Measurements from ENCODE around the gene EBNA1BP2.
"Not testable (repeated sequence)": the region's sequence is repeated elsewhere in the genome, so short reads cannot be mapped to it uniquely, and the experiment has no call there.

EBNA1BP2 gene

DNA sequence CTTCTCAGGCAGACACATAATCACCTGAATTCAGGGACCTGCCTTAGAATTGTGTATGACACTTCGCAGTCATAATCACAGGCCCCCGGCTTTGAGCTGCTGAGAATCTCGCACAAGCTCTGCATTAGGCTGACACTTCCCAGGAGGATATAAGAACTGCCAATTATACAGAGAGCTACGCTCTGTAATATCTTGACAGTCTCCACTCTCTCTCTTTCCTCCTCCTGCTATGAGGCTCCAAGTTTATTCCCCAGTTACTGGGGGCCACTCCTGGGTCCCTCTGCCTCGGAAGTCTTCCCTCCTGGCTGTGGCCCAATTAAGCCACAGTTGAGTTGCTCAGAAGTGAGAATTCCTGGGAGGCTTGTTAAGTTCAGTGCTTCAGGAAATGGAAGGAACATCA is 42.7 kb downstream of the EBNA1BP2 start:
- TF ChIP-seq JUND (IDR thresholded peaks at IDR 0.05; ENCODE audit: low read depth) = no peak
- no peak for DNase-seq (ENCODE audit: low read depth in 1 of 2, low spot score in 1 of 2)
- in situ Hi-C loops (cut with HindIII; ENCODE audit: low pct_unique_long_range_greater_than_20kb, low sequenced_read_pairs) = no loop called here

DNA sequence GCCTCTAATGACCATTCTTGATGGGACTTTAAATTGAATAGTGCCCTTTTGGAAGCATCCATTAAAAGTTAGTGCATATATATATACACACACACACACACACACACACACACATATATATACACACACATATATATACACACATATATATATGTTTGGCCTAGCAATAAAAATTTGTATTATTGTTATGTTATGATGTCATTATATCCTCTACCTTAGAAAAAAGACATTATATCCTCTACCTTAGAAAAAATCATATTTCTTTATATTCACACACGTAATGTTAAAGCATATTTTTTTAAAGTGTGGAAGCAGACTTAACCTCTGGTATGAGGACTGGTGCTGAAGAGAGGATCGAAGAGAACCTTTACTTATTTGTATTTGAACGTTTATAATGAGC is 43.3 kb downstream of the EBNA1BP2 start:
- no peak for TF ChIP-seq JUND (IDR thresholded peaks at IDR 0.05; ENCODE audit: low read depth)
- in situ Hi-C loops (cut with HindIII; ENCODE audit: low pct_unique_long_range_greater_than_20kb, low sequenced_read_pairs) = no loop called here
- DNase-seq (ENCODE audit: low read depth in 1 of 2, low spot score in 1 of 2) = no peak

GRCh38 chr1:43123031-43123430 is 49.1 kb downstream of the EBNA1BP2 start:
- DNase-seq (ENCODE audit: low read depth in 1 of 2, low spot score in 1 of 2) = no peak
- in situ Hi-C loops (cut with HindIII; ENCODE audit: low pct_unique_long_range_greater_than_20kb, low sequenced_read_pairs) = no loop called here
- TF ChIP-seq JUND (IDR thresholded peaks at IDR 0.05; ENCODE audit: low read depth) = no peak

- in situ Hi-C loops (cut with HindIII; ENCODE audit: low pct_unique_long_range_greater_than_20kb, low sequenced_read_pairs) = no loop called here
- DNase-seq (ENCODE audit: low read depth in 1 of 2, low spot score in 1 of 2) = peak in 1 of 2 experiments; percentile 66
- TF ChIP-seq JUND (IDR thresholded peaks at IDR 0.05; ENCODE audit: low read depth) = no peak
These were observed 50.7 kb downstream of the EBNA1BP2 start for GRCh38 chr1:43121256-43121900.

GRCh38 chr1:43119928-43120586 is 52.0 kb downstream of the EBNA1BP2 start:
- peak in 1 of 2 experiments; percentile 54 for DNase-seq (ENCODE audit: low read depth in 1 of 2, low spot score in 1 of 2)
- in situ Hi-C loops (cut with HindIII; ENCODE audit: low pct_unique_long_range_greater_than_20kb, low sequenced_read_pairs) = not testable (repeated sequence)

All from T47D (cell line).